K562 (cell line): ENCODE measurements around the gene SYNJ2. TPM values are rescaled to one million over a fixed set of nuclear protein-coding genes. Genes with fewer than 3 reads are reported as not detected.
A peak's percentile ranks its signal among the peaks of the same experiment; 100 is the strongest.

Experiments used
- ATAC-seq: fragments of 200-7000 bp; cut with Tn5 transposase; 3 replicates; pipeline ENCODE4 v1.9.1; 2020; ENCODE audit warnings: moderate library complexity
- BruUV-seq: library from RNA; stranded (reverse); fragments of 400-500 nt; replicated peaks from 2 replicates; lab custom pipeline; 2021; lab: Mats Ljungman, UMichigan
- CTCF ChIA-PET: fragments of 300-600 bp; formaldehyde crosslinking; extraction: SDS; loops from one replicate; lab custom pipeline; 2021; ENCODE audit warnings: low intra/inter-chr PET ratio; lab: Yijun Ruan, JAX
- POLR2A ChIA-PET: fragments of 300-600, 350-650 bp; sonication (Branson Sonifier 250); formaldehyde crosslinking; extraction: SDS; loops from one replicate; lab custom pipeline; 2021; ENCODE audit warnings: antibody characterized with exemption, inconsistent platforms; lab: Yijun Ruan, JAX
- DNase-seq, 4 experiments: peaks; one replicate each; pipeline versions ENCODE4 v3.0.0 to v3.0.0-alpha.2; 2011 to 2018; ENCODE audit warnings: low spot score in 3 of 4, mixed read lengths in 3 of 4; ENCODE audit errors: extremely low read depth in 1 of 4
- FAIRE-seq: peaks from 2 replicates; lab custom pipeline; 2011; peaks lifted over from hg19 to GRCh38; lab: Jason Lieb, UNC
- H2AFZ ChIP-seq: 2 replicates; pipeline ENCODE4 v1.6.0; 2011; ENCODE audit warnings: low read depth, low read length, control low read depth, inconsistent platforms
- H3K27ac ChIP-seq: fragments of 200-600 bp; 3 replicates; pipeline ENCODE4 v1.8.0; 2011; ENCODE audit warnings: low read depth, mild to moderate bottlenecking, control low read depth, inconsistent platforms, low read length, moderate library complexity, mixed read lengths; ENCODE audit errors: extremely low read depth
- H3K27me3 ChIP-seq, 2 experiments: fragments of 300-600 bp in 1 of 2; 2 replicates in 1 of 2; 3 replicates in 1 of 2; pipeline versions ENCODE4 v1.6.0 to v1.8.0; 2011; ENCODE audit warnings: inconsistent platforms in 2 of 2, low read length in 2 of 2, mild to moderate bottlenecking in 1 of 2, mixed read lengths in 1 of 2, moderate library complexity in 1 of 2; ENCODE audit not compliant: control insufficient read depth in 2 of 2, insufficient read depth in 2 of 2
- H3K36me3 ChIP-seq: fragments of 300-600 bp; 3 replicates; pipeline ENCODE4 v1.8.0; 2011; ENCODE audit warnings: mild to moderate bottlenecking, low read length, inconsistent platforms; ENCODE audit not compliant: control insufficient read depth, insufficient read depth
- H3K4me1 ChIP-seq, 2 experiments: fragments of 200-600 bp in 1 of 2; replicated peaks in 1 of 2; 2 replicates in 1 of 2; 3 replicates in 1 of 2; pipeline versions ENCODE4 v1.5.1 to v1.8.0; 2011; ENCODE audit warnings: inconsistent platforms in 2 of 2, low read length in 2 of 2, mild to moderate bottlenecking in 1 of 2, mixed read lengths in 1 of 2, moderate library complexity in 1 of 2; ENCODE audit not compliant: control insufficient read depth in 2 of 2, insufficient read depth in 2 of 2
- H3K4me2 ChIP-seq: 2 replicates; pipeline ENCODE4 v1.6.1; 2011; ENCODE audit warnings: low read length, control low read depth, inconsistent platforms, mixed read lengths; ENCODE audit not compliant: insufficient read depth
- H3K4me3 ChIP-seq: fragments of 200-600 bp; sonication (generic), shearing (Covaris generic); 2 replicates; pipeline ENCODE4 v1.5.1; 2016; ENCODE audit warnings: control low read depth, inconsistent platforms
- H3K79me2 ChIP-seq: fragments of 200-600 bp; 3 replicates; pipeline ENCODE4 v1.8.0; 2011; ENCODE audit warnings: low read length, inconsistent platforms; ENCODE audit not compliant: control insufficient read depth, insufficient read depth
- H3K9ac ChIP-seq, 2 experiments: 2 replicates each; pipeline versions ENCODE4 v1.6.0 to v1.6.1; 2011; ENCODE audit warnings: low read depth in 2 of 2, low read length in 2 of 2, control low read depth in 1 of 2, inconsistent platforms in 1 of 2, mild to moderate bottlenecking in 1 of 2, mixed read lengths in 1 of 2; ENCODE audit not compliant: insufficient read depth in 1 of 2
- H3K9me1 ChIP-seq: one replicate; pipeline ENCODE4 v1.6.0; 2011; ENCODE audit warnings: inconsistent platforms, mild to moderate bottlenecking, low read length, moderate library complexity; ENCODE audit not compliant: control insufficient read depth, insufficient read depth
- H3K9me3 ChIP-seq: replicated peaks from 2 replicates; pipeline ENCODE4 v1.5.1; 2011; ENCODE audit warnings: low read depth, low read length, inconsistent platforms; ENCODE audit not compliant: control insufficient read depth, insufficient read depth
- H4K20me1 ChIP-seq: replicated peaks from 2 replicates; pipeline ENCODE4 v1.6.1; 2011; ENCODE audit warnings: low read length, inconsistent platforms, mixed read lengths; ENCODE audit not compliant: control insufficient read depth, insufficient read depth
- AFF1 ChIP-seq, 2 experiments: fragments of 450-650 bp; IDR thresholded peaks; 2 replicates each; pipeline ENCODE4 v1.6.1; 2018; ENCODE audit warnings: mild to moderate bottlenecking in 2 of 2, low read depth in 1 of 2; ENCODE audit not compliant: partially characterized antibody in 2 of 2
- FOXK1 ChIP-seq: sonication (generic); formaldehyde crosslinking; IDR thresholded peaks from 2 replicates; pipeline ENCODE4 v1.8.0; 2022; ENCODE audit warnings: missing genetic modification reagents, mild to moderate bottlenecking, borderline replicate concordance
- SETDB1 ChIP-seq: IDR thresholded peaks from one replicate; pipeline ENCODE4 v1.6.1; 2012; ENCODE audit warnings: low read length, control low read depth, inconsistent platforms
- TEAD4 ChIP-seq, 2 experiments: sonication (generic) in 1 of 2; formaldehyde crosslinking in 1 of 2; IDR thresholded peaks; 2 replicates each; pipeline versions ENCODE4 v1.6.1 to v1.8.0; 2012 to 2022; ENCODE audit warnings: borderline replicate concordance in 1 of 2, inconsistent platforms in 1 of 2, low read length in 1 of 2, mild to moderate bottlenecking in 1 of 2, missing genetic modification reagents in 1 of 2
- ZC3H11A ChIP-seq: IDR thresholded peaks from 2 replicates; pipeline ENCODE4 v1.6.1; 2012; ENCODE audit warnings: low read depth, low read length, improper control_type of control experiment
- ZFP30 ChIP-seq: fragments of 250-450 bp; sonication (Bioruptor Pico); IDR thresholded peaks from 2 replicates; pipeline ENCODE4 v1.8.0; 2022; ENCODE audit warnings: moderate library complexity, mild to moderate bottlenecking, inconsistent platforms, borderline replicate concordance
- ZNF511 ChIP-seq: sonication (generic); formaldehyde crosslinking; IDR thresholded peaks from 2 replicates; pipeline ENCODE4 v1.8.0; 2022; ENCODE audit warnings: mild to moderate bottlenecking, missing genetic modification reagents
- ZNF584 ChIP-seq: fragments of 200-800 bp; sonication (Bioruptor generic); IDR thresholded peaks from 2 replicates; pipeline ENCODE4 v1.6.1; 2016; ENCODE audit warnings: low read depth, mild to moderate bottlenecking, missing genetic modification characterization, missing compliant biosample characterization
- ZNF589 ChIP-seq: fragments of 200-800 bp; sonication (Bioruptor generic); IDR thresholded peaks from 2 replicates; pipeline ENCODE4 v1.6.1; 2016; ENCODE audit warnings: low read depth, missing genetic modification characterization, missing compliant biosample characterization
- WGBS: fragments of 100-300 bp; shearing (Covaris generic); methylation state at CpG from one replicate; pipeline ENCODE4 v1.1.6; 2016; ENCODE audit warnings: low coverage, mixed read lengths; ENCODE audit not compliant: insufficient coverage; ENCODE audit errors: missing lambda C conversion rate; 5-methylcytosine and 5-hydroxymethylcytosine counted together
- in situ Hi-C: fragments of 300-500 bp; cut with MboI; formaldehyde crosslinking; loops from 4 replicates; pipeline ENCODE4 v1.15.0; 2018; ENCODE audit warnings: inconsistent platforms, mixed read lengths
- intact Hi-C: fragments of 100-400 bp; cut with micrococcal nuclease; formaldehyde crosslinking; loops from 2 replicates; pipeline ENCODE4 v1.14.2; 2022
- polyA plus RNA-seq, 8 experiments: library from polyadenylated mRNA; depleted of rRNA in 4 of 8; stranded (reverse) in 5 of 8; unstranded in 3 of 8; fragments of >200 nt; fragmentation: Nextera tagmentation in 2 of 8; fragmentation: Illumina TruSeq in 1 of 8; extraction: Ambion mirVana in 2 of 8; extraction: Trizol in 1 of 8; gene quantifications; 2 replicates each; pipeline versions ENCODE4 v1.2.1 to v1.2.3, GENCODE V29; 2011 to 2014; ENCODE audit warnings: inconsistent platforms in 1 of 8, missing spikeins in 1 of 8
- total RNA-seq, 7 experiments: library from RNA; depleted of rRNA in 6 of 7; stranded (reverse); fragments of >200 nt in 6 of 7; fragmentation: Illumina TruSeq in 2 of 7; extraction: Trizol in 2 of 7; gene quantifications; 2 replicates each; pipeline versions ENCODE4 v1.2.1 to v1.2.3, GENCODE V29; 2011 to 2021; ENCODE audit warnings: low replicate concordance in 1 of 7
- TF ChIP-seq, protein P1 (sequence below): sonication (generic); formaldehyde crosslinking; IDR thresholded peaks from 2 replicates; pipeline ENCODE4 v1.8.1; 2023; ENCODE audit warnings: mild to moderate bottlenecking, missing genetic modification reagents
- TF ChIP-seq, protein P2 (sequence below): fragments of 450-650 bp; formaldehyde crosslinking; IDR thresholded peaks from 2 replicates; pipeline ENCODE4 v1.4.0; 2022; ENCODE audit warnings: missing genetic modification characterization

Gene SYNJ2
- total and polyA plus RNA-seq, 9 of the 15 experiments (the other 6 are each of a cell fraction or from before 2014, with no cell fraction given), result 3.0 to 27.7 (median 17.8) TPM

DNA sequence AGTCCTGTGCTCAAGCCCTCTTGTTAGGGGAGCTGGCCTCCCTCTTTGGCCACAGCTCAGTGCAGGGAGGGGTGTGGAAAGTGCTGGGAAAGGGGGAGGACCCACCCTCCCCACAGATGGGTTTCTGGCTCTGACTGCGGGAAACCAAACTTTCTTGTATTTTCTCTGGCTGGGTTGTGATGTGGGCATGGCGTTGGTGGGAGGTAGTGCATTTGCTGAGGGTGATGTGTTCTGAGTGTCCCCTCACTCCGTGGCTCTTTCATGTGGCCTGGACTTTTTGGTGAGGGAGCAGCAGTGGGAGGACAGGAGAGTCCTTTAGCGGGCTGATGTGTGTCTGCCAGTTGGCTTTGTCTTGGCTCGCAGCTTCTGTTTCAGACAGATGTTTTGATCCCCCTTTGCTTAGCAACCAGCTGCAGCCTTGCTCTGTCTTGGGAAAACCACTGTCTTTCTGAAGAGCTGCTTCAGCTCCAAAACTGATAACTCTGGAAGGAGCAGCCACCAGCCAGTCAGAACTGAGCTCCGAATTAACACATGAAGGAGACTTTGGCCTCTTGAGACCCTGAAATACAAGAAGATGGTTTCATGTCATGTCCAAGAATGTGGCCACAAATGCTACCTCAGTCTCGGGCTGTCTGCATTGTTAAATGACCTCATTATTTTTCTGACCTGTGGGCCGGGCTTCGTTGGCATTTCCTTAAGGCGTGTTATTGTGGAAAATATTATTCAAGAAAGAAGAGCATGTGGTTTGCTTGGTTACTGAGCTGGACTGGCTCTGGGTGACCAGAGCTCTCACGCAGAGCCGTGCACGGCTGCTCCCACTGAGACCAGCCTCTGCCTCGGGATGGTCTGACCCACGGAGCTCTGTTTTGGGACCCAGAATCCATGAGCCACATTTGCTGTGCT, 21.5 kb downstream of the SYNJ2 start:
- Histone ChIP-seq H4K20me1 (peaks cover 3% of the 10 kb centered on the region; the same call in 1 of the 2 replicates), H3K79me2 (peaks cover 30% of the 10 kb centered on the region), H3K27me3 (no peaks in the 10 kb centered on the region), H3K9ac (peak overlapping the region in 1 of 2 experiments; percentile 26; a peak in 2 of 4 replicates), H3K9me3 (no peaks in the 10 kb centered on the region), H2AFZ (no peak overlapping the region), H3K4me2 (no peak overlapping the region), H3K27ac (no peak overlapping the region), H3K9me1 (no peaks in the 10 kb centered on the region), H3K4me3 (no peak overlapping the region), H3K36me3 (no peaks in the 10 kb centered on the region), H3K4me1 (peaks cover 28 to 34% of the 10 kb centered on the region in 2 experiments)
- in situ Hi-C loops (no loop called here), intact Hi-C loops (no loop called here)
- FAIRE-seq (peak; percentile 81), DNase-seq (peak in 1 of 4 experiments; percentile 37), ATAC-seq (peak; percentile 31)
- 72% methylated on average over 15 of the region's 15 CpGs for WGBS
- ChIA-PET CTCF (no interaction called here), POLR2A (interaction anchor here (0.6 to 2.6 kb wide), 7 partner anchors 8 to 71 kb away, joined by 3 to 12 read pairs (median 4); no protein-coding TSS in a partner anchor)
- no TSS peak for BruUV-seq
- no peak for TF ChIP-seq ZNF584 (CRISPR knock-in tag)
- TF ChIP-seq, protein P1, sequence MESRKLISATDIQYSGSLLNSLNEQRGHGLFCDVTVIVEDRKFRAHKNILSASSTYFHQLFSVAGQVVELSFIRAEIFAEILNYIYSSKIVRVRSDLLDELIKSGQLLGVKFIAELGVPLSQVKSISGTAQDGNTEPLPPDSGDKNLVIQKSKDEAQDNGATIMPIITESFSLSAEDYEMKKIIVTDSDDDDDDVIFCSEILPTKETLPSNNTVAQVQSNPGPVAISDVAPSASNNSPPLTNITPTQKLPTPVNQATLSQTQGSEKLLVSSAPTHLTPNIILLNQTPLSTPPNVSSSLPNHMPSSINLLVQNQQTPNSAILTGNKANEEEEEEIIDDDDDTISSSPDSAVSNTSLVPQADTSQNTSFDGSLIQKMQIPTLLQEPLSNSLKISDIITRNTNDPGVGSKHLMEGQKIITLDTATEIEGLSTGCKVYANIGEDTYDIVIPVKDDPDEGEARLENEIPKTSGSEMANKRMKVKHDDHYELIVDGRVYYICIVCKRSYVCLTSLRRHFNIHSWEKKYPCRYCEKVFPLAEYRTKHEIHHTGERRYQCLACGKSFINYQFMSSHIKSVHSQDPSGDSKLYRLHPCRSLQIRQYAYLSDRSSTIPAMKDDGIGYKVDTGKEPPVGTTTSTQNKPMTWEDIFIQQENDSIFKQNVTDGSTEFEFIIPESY (CRISPR knock-in tag), result peak; percentile 47
- TF ChIP-seq AFF1 (IDR thresholded peaks at IDR 0.05; ENCODE audit: low read depth in 1 of 2, partially characterized antibody in 2 of 2), result no peak
- TF ChIP-seq, protein P2, sequence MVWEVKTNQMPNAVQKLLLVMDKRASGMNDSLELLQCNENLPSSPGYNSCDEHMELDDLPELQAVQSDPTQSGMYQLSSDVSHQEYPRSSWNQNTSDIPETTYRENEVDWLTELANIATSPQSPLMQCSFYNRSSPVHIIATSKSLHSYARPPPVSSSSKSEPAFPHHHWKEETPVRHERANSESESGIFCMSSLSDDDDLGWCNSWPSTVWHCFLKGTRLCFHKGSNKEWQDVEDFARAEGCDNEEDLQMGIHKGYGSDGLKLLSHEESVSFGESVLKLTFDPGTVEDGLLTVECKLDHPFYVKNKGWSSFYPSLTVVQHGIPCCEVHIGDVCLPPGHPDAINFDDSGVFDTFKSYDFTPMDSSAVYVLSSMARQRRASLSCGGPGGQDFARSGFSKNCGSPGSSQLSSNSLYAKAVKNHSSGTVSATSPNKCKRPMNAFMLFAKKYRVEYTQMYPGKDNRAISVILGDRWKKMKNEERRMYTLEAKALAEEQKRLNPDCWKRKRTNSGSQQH (CRISPR knock-in tag), result no peak
- peak; percentile 58 for TF ChIP-seq SETDB1
- TF ChIP-seq TEAD4 (IDR thresholded peaks at IDR 0.05; ENCODE audit: low read length), result no peak
- TF ChIP-seq TEAD4 (CRISPR knock-in tag; IDR thresholded peaks at IDR 0.05; ENCODE audit: borderline replicate concordance), result no peak
- TF ChIP-seq FOXK1 (CRISPR knock-in tag), result no peak
- TF ChIP-seq ZFP30 (CRISPR knock-in tag), result no peak
- no peak for TF ChIP-seq ZNF589 (CRISPR knock-in tag)
- no peak for TF ChIP-seq ZC3H11A
- TF ChIP-seq ZNF511 (CRISPR knock-in tag), result no peak
